Thoracic aorta (tissue), 2 donors: ENCODE data around the gene VGLL4. TPM values are rescaled to one million over a fixed set of nuclear protein-coding genes. Genes with fewer than 3 reads are reported as not detected.

ENCODE experiments used
- ATAC-seq: fragments of 150-250 bp; one replicate; pipeline ENCODE4 v1.8.0; 2017; ENCODE audit warnings: low read depth; ENCODE audit not compliant: insufficient number of reproducible peaks, low FRiP score
- DNase-seq: peaks from one replicate; pipeline ENCODE4 v3.0.0-alpha.2; 2020; ENCODE audit warnings: low spot score
- H3K27ac ChIP-seq, 2 donors: fragments of 200-600 bp; sonication (generic); 1 replicate in 1 of 2; 2 replicates in 1 of 2; pipeline ENCODE4 v1.5.1; 2016; ENCODE audit warnings: mild to moderate bottlenecking in 2 of 2, moderate library complexity in 2 of 2
- H3K27me3 ChIP-seq: fragments of 200-600 bp; sonication (generic); replicated peaks from 2 replicates; pipeline ENCODE4 v1.6.0; 2016; ENCODE audit warnings: mild to moderate bottlenecking; ENCODE audit not compliant: insufficient read depth
- H3K36me3 ChIP-seq: fragments of 200-600 bp; sonication (generic); one replicate; pipeline ENCODE4 v1.5.1; 2016
- H3K4me1 ChIP-seq, 2 donors: fragments of 200-600 bp; sonication (generic); 1 replicate in 1 of 2; 2 replicates in 1 of 2; pipeline versions ENCODE4 v1.5.1 to v1.6.0; 2016; ENCODE audit warnings: low read depth in 2 of 2, mild to moderate bottlenecking in 1 of 2; ENCODE audit not compliant: control insufficient read depth in 1 of 2
- H3K4me3 ChIP-seq: fragments of 200-600 bp; sonication (generic); 2 replicates; pipeline ENCODE4 v1.5.1; 2016; ENCODE audit warnings: mild to moderate bottlenecking
- H3K9me3 ChIP-seq: fragments of 200-600 bp; sonication (generic); 2 replicates; pipeline ENCODE4 v1.5.1; 2016
- total RNA-seq, 2 donors: library from RNA; depleted of rRNA; stranded (reverse); fragments of >200 nt; gene quantifications; one replicate each; pipeline versions ENCODE4 v1.1.0 to v1.2.3, GENCODE V29; 2016
- TF ChIP-seq, protein P1 (sequence below): fragments of 200-600 bp; sonication (generic); IDR thresholded peaks from one replicate; pipeline ENCODE4 v1.5.1; 2019; ENCODE audit warnings: antibody characterized with exemption

Gene VGLL4
- total RNA-seq, 2 donors from 2014 or later: 113 to 114 TPM

DNA sequence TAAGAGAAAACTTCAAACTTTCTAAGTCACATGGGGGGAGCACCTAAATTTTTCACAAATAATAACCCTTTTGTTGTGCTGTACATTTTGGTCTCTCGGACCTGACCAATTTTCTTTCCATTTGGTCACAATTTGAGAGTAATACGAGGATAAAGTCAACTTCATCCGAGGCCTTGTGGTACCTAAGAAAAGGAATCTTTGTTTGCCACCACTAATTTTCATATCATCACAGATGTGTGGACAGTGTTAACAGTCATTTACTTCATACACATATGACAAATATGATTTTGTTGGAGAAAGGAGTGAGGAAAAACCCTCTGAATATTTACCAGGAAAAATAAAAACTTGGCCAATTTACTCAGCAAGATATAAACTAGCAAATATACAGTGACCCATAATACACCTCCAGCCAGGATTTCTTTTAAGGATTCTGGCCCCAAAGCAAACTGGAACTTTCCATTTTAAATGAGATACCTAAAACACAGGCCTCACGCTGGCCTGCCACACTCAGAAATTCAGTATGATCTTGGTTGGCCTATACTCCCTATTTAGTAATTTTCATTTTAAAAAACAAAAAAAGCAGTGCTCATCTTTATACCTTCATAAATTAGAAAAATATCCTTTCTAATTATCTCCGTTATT is 40.7 kb downstream of the VGLL4 start:
- TF ChIP-seq, protein P1, sequence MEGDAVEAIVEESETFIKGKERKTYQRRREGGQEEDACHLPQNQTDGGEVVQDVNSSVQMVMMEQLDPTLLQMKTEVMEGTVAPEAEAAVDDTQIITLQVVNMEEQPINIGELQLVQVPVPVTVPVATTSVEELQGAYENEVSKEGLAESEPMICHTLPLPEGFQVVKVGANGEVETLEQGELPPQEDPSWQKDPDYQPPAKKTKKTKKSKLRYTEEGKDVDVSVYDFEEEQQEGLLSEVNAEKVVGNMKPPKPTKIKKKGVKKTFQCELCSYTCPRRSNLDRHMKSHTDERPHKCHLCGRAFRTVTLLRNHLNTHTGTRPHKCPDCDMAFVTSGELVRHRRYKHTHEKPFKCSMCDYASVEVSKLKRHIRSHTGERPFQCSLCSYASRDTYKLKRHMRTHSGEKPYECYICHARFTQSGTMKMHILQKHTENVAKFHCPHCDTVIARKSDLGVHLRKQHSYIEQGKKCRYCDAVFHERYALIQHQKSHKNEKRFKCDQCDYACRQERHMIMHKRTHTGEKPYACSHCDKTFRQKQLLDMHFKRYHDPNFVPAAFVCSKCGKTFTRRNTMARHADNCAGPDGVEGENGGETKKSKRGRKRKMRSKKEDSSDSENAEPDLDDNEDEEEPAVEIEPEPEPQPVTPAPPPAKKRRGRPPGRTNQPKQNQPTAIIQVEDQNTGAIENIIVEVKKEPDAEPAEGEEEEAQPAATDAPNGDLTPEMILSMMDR: no peak
- Histone ChIP-seq H3K4me3 (no peak overlapping the region), H3K4me1 (peaks cover 44 to 87% of the 10 kb centered on the region in 2 donors), H3K9me3 (no peaks in the 10 kb centered on the region), H3K27ac (peak overlapping the region; percentile 79 to 94), H3K27me3 (no peaks in the 10 kb centered on the region), H3K36me3 (no peaks in the 10 kb centered on the region)
- ATAC-seq: no peak
- no peak for DNase-seq

DNA sequence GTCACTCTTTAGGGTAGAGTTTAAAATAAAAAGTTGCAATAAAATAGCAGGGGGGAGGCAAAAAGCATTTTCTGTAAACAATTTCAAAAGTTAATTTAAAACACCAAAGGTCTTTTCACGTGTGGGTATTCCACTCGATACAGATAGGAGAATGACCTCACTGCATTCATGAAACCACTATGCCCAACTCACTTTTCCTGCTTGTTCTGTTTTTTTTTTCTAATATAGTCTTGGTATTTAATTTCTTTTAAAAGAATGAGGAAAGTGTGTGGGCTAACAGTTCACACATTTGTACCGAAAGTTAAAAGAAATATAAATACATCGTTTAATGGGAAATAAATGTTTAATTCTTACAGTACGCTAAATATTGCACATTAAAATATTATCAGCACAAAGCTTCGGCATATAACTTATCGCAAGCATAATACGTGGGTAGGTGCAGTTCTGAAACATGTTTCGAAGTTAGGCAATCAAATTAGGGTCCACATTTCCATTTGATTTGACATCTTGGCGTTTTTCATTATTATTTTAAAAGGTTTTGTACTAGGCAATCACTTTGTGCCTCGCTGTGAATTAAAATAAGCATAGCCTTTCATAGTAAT is 41.4 kb downstream of the VGLL4 start:
- Histone ChIP-seq H3K4me1 (peaks cover 38 to 88% of the 10 kb centered on the region in 2 donors), H3K27ac (peak overlapping the region; percentile 79 to 94), H3K9me3 (no peaks in the 10 kb centered on the region), H3K4me3 (peak overlapping the region; percentile 22), H3K27me3 (no peaks in the 10 kb centered on the region), H3K36me3 (no peaks in the 10 kb centered on the region)
- DNase-seq (no peak), ATAC-seq (no peak)
- TF ChIP-seq, protein P1: no peak

DNA sequence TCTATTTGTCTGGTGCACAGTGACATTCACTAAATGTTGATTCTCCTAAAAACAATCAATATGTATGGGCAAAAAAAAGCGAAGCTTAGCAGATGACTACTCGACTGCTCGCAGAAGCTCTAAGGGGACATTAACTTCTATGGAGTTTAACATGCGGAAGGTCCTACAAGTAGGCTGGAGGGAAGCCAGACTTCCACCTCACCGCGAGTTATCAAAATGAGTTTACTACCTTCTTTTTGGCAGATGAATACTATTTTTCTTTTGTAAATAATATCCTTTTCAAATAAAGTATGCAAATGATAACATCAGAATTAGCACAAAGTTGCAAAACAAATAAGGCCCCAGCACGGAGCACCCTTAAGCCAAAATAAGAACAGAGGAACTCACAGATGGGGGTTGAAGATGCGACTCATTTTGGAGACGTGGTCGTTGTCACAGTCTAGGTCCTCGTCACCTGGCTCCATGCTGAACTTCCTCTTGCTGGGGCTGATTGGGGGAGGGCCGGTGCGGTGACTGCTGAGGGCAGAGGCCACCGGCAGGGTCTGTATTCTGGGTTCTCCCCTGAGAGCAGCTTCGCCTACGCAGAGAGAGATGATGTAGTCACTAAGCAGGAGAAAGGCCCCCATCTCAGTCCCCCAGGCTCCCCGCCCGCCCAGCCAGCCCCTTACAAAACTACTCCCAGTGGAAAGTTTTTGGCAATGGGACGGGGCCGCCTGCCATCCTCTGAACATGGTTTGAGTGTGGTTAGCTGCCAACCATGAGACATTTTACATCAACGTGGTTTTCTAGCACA is 42.1 kb downstream of the VGLL4 start:
- Histone ChIP-seq H3K4me1 (peaks cover 36 to 89% of the 10 kb centered on the region in 2 donors), H3K4me3 (peak overlapping the region; percentile 22), H3K27ac (peak overlapping the region; percentile 79 to 94), H3K27me3 (no peaks in the 10 kb centered on the region), H3K9me3 (no peaks in the 10 kb centered on the region), H3K36me3 (no peaks in the 10 kb centered on the region)
- TF ChIP-seq, protein P1: no peak
- ATAC-seq (peak; percentile 18), DNase-seq (peak; percentile 57)

DNA sequence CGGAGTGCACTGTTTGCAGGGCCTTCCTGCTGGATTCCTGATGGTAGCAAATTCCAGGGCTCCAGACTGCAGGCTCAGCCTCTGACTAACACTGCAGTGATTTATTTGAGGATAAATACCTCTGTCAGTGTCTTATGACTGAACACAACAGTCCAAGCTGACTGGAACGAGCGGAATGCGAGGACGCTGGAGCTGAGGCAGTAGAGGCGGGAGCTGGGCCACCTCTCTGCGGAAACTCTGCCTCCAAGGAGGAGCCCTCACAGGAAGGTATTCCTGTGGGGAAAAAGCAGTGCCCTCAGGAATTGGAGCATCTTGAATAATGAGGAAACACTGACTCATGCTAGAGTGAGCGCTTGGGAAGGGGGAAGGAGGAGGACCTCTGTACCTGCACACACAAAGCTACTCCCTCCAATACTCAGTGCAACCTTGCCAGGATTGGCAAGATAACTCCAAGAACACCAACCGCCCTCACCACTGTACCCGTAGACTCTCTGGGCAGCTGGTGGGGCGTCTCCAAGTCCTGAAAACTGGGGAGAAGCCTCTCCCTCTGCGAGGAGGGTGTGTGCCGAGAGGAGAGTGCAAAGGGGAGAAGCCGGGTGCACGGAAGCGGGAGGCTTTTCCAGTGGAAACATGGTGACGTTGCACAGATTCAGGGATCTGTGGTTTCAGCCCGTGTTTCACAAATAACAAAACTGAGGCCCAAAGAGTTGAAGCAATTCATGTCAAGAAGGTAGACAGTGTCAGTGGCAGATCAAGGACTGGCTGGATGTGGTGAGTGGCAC is 43.0 kb downstream of the VGLL4 start:
- Histone ChIP-seq H3K4me1 (peaks cover 36 to 89% of the 10 kb centered on the region in 2 donors), H3K27me3 (no peaks in the 10 kb centered on the region), H3K27ac (peak overlapping the region; percentile 79 to 94), H3K4me3 (peak overlapping the region; percentile 22), H3K36me3 (no peaks in the 10 kb centered on the region), H3K9me3 (no peaks in the 10 kb centered on the region)
- peak; percentile 72 for DNase-seq
- TF ChIP-seq, protein P1: no peak
- ATAC-seq: peak; percentile 79
